ENCODE results near the gene MARK1.

The MARK1 gene

DNA sequence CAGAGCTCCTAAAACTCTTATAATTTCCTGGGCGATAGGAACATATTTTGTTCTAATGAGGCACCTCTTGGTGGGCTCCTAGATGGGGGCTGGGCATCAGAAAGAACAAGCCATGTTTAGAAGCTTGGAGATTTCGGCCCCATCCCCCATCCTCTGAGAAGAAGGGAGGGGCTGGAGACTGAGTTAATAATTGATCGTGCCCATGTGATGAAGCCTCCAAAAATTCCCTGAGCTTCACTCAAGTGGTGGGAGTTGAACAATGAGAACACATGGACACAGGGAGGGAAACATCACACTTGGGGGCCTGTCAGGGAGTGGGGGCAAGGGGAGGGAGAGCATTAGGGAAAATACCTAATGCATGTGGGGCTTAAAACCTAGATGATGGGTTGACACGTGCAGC lies 180.3 kb downstream of the MARK1 start:
- no peak for DNase-seq (ENCODE audit: low read depth in 2 of 2)
- no peak overlapping the region for H3K4me3 ChIP-seq (replicated peaks in 1 of 2; ENCODE audit: low read depth in 2 of 2, low read length in 2 of 2)
- TF ChIP-seq, protein P1, sequence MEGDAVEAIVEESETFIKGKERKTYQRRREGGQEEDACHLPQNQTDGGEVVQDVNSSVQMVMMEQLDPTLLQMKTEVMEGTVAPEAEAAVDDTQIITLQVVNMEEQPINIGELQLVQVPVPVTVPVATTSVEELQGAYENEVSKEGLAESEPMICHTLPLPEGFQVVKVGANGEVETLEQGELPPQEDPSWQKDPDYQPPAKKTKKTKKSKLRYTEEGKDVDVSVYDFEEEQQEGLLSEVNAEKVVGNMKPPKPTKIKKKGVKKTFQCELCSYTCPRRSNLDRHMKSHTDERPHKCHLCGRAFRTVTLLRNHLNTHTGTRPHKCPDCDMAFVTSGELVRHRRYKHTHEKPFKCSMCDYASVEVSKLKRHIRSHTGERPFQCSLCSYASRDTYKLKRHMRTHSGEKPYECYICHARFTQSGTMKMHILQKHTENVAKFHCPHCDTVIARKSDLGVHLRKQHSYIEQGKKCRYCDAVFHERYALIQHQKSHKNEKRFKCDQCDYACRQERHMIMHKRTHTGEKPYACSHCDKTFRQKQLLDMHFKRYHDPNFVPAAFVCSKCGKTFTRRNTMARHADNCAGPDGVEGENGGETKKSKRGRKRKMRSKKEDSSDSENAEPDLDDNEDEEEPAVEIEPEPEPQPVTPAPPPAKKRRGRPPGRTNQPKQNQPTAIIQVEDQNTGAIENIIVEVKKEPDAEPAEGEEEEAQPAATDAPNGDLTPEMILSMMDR (IDR thresholded peaks at IDR 0.05; ENCODE audit: low read depth, low read length): no peak

DNA sequence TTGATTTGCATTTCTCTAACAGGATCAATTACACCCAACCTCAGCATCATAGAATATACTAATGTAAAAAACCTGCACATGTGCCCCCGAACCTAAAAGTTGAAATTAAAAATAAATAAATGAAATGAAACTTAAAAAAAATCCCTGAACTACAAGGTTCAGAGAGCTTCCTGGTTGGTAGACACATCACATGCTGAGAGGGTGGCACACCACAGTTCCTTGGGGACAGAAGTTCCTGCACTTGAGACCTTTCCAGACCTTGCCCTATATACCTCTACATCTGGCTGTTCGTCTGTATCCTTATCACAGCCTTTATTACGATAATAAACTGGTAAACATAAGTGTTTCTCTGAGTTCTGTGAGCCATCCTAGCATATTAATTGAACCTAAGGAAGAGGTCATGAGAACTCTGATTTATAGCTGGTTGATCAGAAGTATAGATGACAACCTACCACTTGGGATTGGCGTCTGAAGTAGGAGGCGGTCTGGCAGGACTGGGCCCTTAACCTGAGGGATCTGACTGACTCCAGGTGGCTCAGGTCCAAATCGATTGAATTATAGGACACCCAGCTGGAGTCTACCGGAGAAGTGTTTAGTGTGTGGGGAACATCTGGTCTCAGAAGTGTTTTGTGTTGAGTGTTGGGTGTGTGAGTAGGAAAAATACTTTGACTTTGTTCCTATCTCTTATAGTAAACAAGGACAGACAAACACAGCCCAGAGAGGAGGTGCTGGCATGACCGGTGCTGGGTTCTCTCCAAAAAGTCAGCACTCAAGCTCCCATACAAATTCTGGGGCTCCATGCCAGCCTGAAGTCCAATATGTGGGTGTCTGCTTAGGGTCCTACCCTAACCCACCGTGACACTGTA lies 181.2 kb downstream of the MARK1 start:
- no peak for DNase-seq (ENCODE audit: low read depth in 2 of 2)
- TF ChIP-seq, protein P1 (IDR thresholded peaks at IDR 0.05; ENCODE audit: low read depth, low read length): no peak
- H3K4me3 ChIP-seq (replicated peaks in 1 of 2; ENCODE audit: low read depth in 2 of 2, low read length in 2 of 2): no peak overlapping the region

DNA sequence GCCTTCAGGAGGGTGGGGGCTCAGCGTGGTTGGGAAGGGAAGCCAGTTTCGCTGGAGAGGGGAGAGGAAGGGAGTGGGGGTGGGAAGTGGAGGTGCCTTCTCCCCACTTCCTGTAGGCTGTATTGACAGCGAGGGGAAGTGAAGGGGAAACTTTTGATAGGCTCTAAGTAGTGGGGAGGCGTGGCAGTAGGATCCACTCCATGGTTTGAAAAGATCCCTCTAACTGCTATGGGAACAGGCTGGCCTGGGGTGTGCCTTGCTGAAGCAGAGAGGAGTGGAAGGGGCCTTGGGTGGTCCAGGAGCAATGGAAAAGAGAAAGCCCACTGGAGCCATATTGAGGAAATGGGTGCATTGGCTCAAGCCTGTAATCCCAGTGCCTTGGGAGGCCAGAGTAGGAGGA lies 182.4 kb downstream of the MARK1 start:
- DNase-seq (ENCODE audit: low read depth in 2 of 2): no peak
- H3K4me3 ChIP-seq (replicated peaks in 1 of 2; ENCODE audit: low read depth in 2 of 2, low read length in 2 of 2): no peak overlapping the region
- TF ChIP-seq, protein P1 (IDR thresholded peaks at IDR 0.05; ENCODE audit: low read depth, low read length): no peak

DNA sequence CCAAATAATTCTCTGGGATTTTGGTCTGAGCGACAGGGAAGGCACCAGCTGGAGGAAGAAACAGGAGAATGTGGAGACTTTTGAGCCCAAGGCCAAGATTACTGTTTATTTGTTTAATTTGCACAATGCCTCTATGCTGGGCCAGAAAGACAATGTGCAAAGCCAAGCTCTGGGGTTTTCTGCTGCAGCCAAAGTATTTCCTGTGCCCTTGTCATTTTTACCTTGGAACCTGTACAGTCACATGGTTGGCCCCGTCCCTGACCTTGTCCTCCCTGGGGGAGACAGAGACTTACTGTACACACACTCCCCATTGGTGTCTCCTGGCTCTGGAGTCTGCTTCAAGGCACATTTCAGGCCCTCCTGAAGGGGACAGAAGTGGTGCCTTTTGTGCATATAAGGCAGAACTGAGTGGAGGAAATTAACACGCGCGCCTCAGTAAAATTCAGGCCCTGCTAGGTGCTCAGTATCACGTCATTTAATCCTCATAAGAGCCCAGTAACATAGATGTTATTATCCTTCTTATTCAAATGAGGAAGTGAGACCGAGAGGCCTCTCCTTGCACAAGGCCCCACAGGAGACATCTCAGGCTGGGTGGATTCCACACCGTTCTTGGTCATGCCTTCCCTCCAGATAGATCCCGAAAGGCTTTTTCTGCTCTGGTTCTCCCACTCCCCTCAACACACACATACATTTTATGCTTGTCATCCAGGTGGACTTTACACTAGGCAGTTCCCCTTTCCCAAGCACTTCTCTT lies 183.3 kb downstream of the MARK1 start:
- no peak for DNase-seq (ENCODE audit: low read depth in 2 of 2)
- H3K4me3 ChIP-seq (replicated peaks in 1 of 2; ENCODE audit: low read depth in 2 of 2, low read length in 2 of 2): no peak overlapping the region
- TF ChIP-seq, protein P1 (IDR thresholded peaks at IDR 0.05; ENCODE audit: low read depth, low read length): no peak
